ENCODE measurements around the gene BACE2. TPM values are rescaled to one million over a fixed set of nuclear protein-coding genes. Genes with fewer than 3 reads are reported as not detected.

BACE2 gene
- total and polyA plus RNA-seq, 2 of the 13 experiments (the other 11 are each of a cell fraction or from before 2014, with no cell fraction given): 0.07 to 0.11 TPM

DNA sequence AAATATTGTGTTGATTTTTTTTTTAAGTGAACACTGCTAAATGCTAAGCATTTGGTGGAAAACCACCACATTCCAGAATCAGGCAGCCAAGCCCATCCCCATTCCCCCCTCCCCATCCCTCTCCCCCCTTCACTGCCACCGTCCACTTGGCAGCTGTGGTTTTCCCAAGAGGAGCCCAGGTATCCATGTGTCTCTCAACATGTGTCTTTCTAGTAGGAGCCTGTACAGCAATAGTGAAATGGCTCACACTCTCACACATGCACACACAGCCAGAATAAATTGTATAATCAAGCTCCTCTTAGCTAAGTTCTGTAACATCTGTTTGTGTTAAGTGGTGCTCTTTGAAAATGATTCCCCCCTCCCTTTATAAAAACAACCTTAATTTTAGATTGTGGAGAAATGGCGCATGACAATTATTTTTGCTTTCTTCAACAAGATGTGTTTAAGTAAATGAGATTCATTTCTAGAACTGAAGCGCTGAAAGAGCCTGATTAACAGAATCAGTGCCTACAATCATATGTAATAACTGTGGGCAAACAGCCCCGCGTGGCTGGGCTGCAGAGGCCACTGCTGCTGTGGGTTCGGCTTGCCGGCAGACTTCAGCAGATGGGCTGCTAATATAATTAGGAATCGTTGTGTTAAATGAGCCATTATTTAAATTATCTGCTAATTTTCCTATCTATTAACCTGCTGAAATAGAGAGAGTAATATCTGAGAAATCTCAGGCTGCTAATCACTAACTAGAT, 43.3 kb downstream of the BACE2 start:
- H2AFZ ChIP-seq (ENCODE audit: low read length): no peak overlapping the region
- in situ Hi-C loops (cut with HindIII; ENCODE audit: extremely low pct_ligation_motif_present, low pct_unique_long_range_greater_than_20kb) (no loop called here), intact Hi-C loops (cut with micrococcal nuclease; ENCODE audit: unreplicated experiment) (no loop called here)
- H3K4me1 ChIP-seq (ENCODE audit: insufficient read depth, low read length): no peaks in the 10 kb centered on the region
- no peaks in the 10 kb centered on the region for H3K9me3 ChIP-seq (ENCODE audit: low read length)
- POLR2A ChIA-PET: no interaction called here
- no peak for ATAC-seq
- H3K79me2 ChIP-seq (ENCODE audit: insufficient read depth, low read length): no peaks in the 10 kb centered on the region
- no peak for FAIRE-seq
- H3K4me2 ChIP-seq (ENCODE audit: low read depth, low read length): no peak overlapping the region
- no peaks in the 10 kb centered on the region for H3K36me3 ChIP-seq (replicated peaks in 1 of 2; ENCODE audit: control insufficient read depth in 1 of 2, insufficient read depth in 2 of 2, low read length in 2 of 2)
- CTCF ChIA-PET (ENCODE audit: low intra/inter-chr PET ratio, low total read pairs): no interaction called here
- no peaks in the 10 kb centered on the region for H4K20me1 ChIP-seq (ENCODE audit: insufficient read depth, low read length)
- peaks cover 0 to 57% of the 10 kb centered on the region in 2 experiments; a peak in 3 of 5 replicates for H3K27me3 ChIP-seq (ENCODE audit: control insufficient read depth in 1 of 2, insufficient read depth in 2 of 2, low read length in 2 of 2)
- H3K27ac ChIP-seq (ENCODE audit: extremely low read length, insufficient read depth, low read length): no peak overlapping the region
- no peak overlapping the region for H3K9ac ChIP-seq (ENCODE audit: insufficient read depth, low read depth, low read length)
- BruUV-seq (replicated peaks): no TSS peak
- no peak for DNase-seq (ENCODE audit: low spot score)
- WGBS (ENCODE audit: low lambda C conversion rate): 61% methylated on average over 8 of the region's 8 CpGs
- H3K4me3 ChIP-seq (replicated peaks in 1 of 3; ENCODE audit: insufficient read depth in 1 of 3, low read depth in 2 of 3, low read length in 3 of 3): no peak overlapping the region
- TF ChIP-seq ZNF225 (CRISPR knock-in tag; IDR thresholded peaks at IDR 0.05) (no peak), CHD4 (IDR thresholded peaks at IDR 0.05; ENCODE audit: borderline replicate concordance, low read length) (no peak), BRD4 (CRISPR knock-in tag; IDR thresholded peaks at IDR 0.05) (no peak)

DNA sequence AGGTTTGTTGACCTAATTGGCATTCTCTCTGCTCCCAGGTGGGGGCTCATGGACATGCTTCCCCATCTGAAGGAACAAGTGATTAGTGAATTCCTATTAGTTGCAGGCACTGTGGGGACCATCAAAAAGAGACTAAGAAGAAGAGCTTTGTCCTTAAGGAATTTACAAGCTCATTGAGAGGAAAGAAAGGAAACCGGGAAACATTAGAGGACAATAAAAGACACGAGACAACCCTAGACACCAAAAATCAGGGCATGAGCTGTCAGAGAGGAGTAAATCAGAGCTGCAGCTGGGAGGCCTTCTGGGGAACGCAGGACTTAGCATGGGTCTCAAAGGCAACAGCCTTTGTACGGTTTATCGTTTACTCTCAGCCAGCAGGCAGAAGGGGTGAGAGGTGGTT, 45.1 kb downstream of the BACE2 start:
- no peak overlapping the region for H3K4me2 ChIP-seq (ENCODE audit: low read depth, low read length)
- no peaks in the 10 kb centered on the region for H4K20me1 ChIP-seq (ENCODE audit: insufficient read depth, low read length)
- no peaks in the 10 kb centered on the region for H3K9me3 ChIP-seq (ENCODE audit: low read length)
- no peaks in the 10 kb centered on the region for H3K79me2 ChIP-seq (ENCODE audit: insufficient read depth, low read length)
- ATAC-seq (no peak), DNase-seq (ENCODE audit: low spot score) (no peak), FAIRE-seq (no peak)
- ChIA-PET POLR2A (no interaction called here), CTCF (ENCODE audit: low intra/inter-chr PET ratio, low total read pairs) (no interaction called here)
- in situ Hi-C loops (cut with HindIII; ENCODE audit: extremely low pct_ligation_motif_present, low pct_unique_long_range_greater_than_20kb): no loop called here
- intact Hi-C loops (cut with micrococcal nuclease; ENCODE audit: unreplicated experiment): no loop called here
- no peaks in the 10 kb centered on the region for H3K36me3 ChIP-seq (replicated peaks in 1 of 2; ENCODE audit: control insufficient read depth in 1 of 2, insufficient read depth in 2 of 2, low read length in 2 of 2)
- no peak overlapping the region for H3K4me3 ChIP-seq (replicated peaks in 1 of 3; ENCODE audit: insufficient read depth in 1 of 3, low read depth in 2 of 3, low read length in 3 of 3)
- BruUV-seq (replicated peaks): no TSS peak
- WGBS (ENCODE audit: low lambda C conversion rate): 51% methylated on average over 5 of the region's 5 CpGs
- no peak overlapping the region for H3K9ac ChIP-seq (ENCODE audit: insufficient read depth, low read depth, low read length)
- H3K4me1 ChIP-seq (ENCODE audit: insufficient read depth, low read length): no peaks in the 10 kb centered on the region
- no peak overlapping the region for H2AFZ ChIP-seq (ENCODE audit: low read length)
- no peak overlapping the region for H3K27ac ChIP-seq (ENCODE audit: extremely low read length, insufficient read depth, low read length)
- peaks cover 0 to 53% of the 10 kb centered on the region in 2 experiments; a peak in 3 of 5 replicates for H3K27me3 ChIP-seq (ENCODE audit: control insufficient read depth in 1 of 2, insufficient read depth in 2 of 2, low read length in 2 of 2)
- TF ChIP-seq ZNF264 (CRISPR knock-in tag; IDR thresholded peaks at IDR 0.05) (no peak), NR1H2 (CRISPR knock-in tag; IDR thresholded peaks at IDR 0.05; ENCODE audit: borderline replicate concordance, low read depth) (no peak), KLF13 (CRISPR knock-in tag; IDR thresholded peaks at IDR 0.05) (no peak), ZNF20 (CRISPR knock-in tag; IDR thresholded peaks at IDR 0.05) (no peak), CREB1 (IDR thresholded peaks at IDR 0.05) (no peak), CREB1 (CRISPR knock-in tag; IDR thresholded peaks at IDR 0.05) (no peak), ZNF10 (CRISPR knock-in tag; IDR thresholded peaks at IDR 0.05; ENCODE audit: borderline replicate concordance, low read depth) (no peak), RARA (CRISPR knock-in tag; IDR thresholded peaks at IDR 0.05) (no peak), ZNF616 (CRISPR knock-in tag; IDR thresholded peaks at IDR 0.05; ENCODE audit: low read depth) (no peak), YY1 (IDR thresholded peaks at IDR 0.05; ENCODE audit: insufficient read depth, insufficient replicate concordance, low read depth, low read length) (no peak), ZNF83 (CRISPR knock-in tag; IDR thresholded peaks at IDR 0.05; ENCODE audit: borderline replicate concordance) (no peak)
- TF ChIP-seq, protein P1, sequence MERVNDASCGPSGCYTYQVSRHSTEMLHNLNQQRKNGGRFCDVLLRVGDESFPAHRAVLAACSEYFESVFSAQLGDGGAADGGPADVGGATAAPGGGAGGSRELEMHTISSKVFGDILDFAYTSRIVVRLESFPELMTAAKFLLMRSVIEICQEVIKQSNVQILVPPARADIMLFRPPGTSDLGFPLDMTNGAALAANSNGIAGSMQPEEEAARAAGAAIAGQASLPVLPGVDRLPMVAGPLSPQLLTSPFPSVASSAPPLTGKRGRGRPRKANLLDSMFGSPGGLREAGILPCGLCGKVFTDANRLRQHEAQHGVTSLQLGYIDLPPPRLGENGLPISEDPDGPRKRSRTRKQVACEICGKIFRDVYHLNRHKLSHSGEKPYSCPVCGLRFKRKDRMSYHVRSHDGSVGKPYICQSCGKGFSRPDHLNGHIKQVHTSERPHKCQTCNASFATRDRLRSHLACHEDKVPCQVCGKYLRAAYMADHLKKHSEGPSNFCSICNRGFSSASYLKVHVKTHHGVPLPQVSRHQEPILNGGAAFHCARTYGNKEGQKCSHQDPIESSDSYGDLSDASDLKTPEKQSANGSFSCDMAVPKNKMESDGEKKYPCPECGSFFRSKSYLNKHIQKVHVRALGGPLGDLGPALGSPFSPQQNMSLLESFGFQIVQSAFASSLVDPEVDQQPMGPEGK (CRISPR knock-in tag; IDR thresholded peaks at IDR 0.05): no peak
